Renal cortex interstitium (tissue), 11 donors: ENCODE measurements around the gene NUP85. TPM values are rescaled to one million over a fixed set of nuclear protein-coding genes. Genes with fewer than 3 reads are reported as not detected.
"Not testable (repeated sequence)": the region's sequence is repeated elsewhere in the genome, so short reads cannot be mapped to it uniquely, and the experiment has no call there.

Experiments
- DNase-seq, 11 donors: peaks; one replicate each; pipeline ENCODE4 v3.0.0-alpha.2; 2013; ENCODE audit warnings: low read depth in 9 of 11, low spot score in 4 of 11; ENCODE audit errors: extremely low read depth in 1 of 11
- polyA plus RNA-seq, 3 donors: library from polyadenylated mRNA; unstranded; fragments of 120-200 nt; gene quantifications; one replicate each; pipeline ENCODE4 v1.2.1, GENCODE V29; 2013; ENCODE audit not compliant: insufficient read length in 3 of 3

Gene NUP85
- polyA plus RNA-seq, 3 donors = 69.4 to 74.8 (median 70.6) TPM

DNA sequence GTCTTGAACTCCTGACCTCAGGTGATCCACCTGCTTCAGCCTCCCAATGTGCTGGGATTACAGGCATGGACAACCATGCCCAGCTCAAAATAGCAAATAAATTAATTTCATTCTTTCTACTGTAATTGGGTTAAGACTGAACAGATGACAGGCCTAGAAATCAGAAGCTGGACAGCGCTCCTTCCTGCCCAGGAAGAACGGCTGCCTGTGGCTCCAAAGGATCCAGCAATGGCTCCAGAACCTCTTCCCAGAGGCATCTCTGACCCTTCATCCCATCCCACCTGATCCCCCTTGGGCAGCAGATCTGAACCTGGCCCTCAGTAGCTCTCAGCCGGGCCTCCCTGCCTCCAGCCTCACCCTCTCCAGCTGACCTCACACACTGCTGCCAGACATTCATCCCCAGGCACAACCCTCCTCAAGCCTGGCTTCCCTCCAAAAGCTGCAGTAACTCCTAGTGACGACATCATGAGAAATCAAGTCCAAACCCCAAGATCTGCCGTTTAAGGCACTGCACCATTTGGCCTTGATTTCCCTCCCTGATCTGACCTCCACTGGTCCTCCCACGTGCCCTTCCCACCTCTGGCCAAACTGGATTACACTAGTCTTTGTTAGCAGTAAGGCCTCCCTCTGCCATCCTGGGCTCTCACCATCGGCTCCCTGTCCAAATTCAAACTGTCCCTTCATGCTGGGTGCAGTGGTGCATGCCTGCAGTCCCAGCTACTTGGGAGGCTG, 68.7 kb downstream of the NUP85 start:
- no peak for DNase-seq

DNA sequence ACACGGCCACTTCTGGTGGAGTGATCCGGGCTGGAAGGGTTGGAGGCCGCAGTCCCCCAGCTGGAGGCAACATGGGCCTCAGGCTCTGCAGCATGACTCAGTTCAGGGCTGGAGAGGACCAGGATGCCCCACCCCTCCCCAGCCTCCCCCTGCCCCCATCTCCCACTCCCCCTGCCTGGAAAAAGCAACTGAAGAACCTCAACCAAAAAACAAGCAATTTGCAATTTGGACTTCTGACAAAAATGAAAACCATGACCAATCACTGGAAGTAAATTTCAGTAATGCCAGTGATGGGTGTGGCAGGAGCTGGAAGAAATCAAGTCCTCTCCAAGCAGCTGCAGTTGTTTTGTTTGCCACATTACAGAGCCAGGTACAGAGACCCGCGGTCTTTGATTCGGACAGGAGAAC, 72.2 kb downstream of the NUP85 start:
- DNase-seq = no peak

DNA sequence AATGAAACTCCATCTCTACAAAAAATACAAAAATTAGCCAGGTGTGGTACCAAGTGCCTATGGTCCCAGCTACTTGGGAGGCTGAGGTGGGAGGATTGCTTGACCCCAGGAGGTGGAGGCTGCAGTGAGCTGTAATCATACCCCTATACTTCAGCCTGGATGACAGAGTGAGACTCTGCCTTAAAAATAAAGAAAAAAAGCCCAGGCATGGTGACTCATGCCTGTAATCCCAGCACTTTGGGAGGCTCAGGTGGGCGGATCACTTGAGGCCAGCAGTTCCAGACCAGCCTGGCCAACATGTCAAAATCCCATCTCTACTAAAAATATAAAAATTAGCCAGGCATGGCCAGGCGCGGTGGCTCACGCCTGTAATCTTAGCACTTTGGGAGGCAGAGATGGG, 74.7 kb downstream of the NUP85 start:
- not testable (repeated sequence) for DNase-seq

DNA sequence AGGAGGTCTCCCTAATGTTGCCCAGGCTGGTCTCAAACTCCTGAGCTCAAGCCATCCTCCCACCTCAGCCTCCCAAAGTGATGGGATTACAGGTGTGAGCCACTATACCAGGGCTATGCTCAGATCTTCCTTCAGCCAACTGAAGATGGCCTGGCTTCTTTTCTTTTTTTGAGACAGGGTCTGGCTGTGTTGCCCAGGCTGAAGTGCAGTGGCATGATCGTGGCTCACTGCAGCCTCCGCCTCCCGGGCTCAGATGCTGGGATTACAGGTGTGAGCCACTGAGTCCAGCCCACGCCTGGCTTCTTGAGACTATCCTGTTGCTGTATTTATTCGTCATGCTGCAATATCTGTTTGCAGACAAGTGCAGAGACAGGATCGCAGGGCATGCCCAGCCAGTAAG, 79.6 kb downstream of the NUP85 start:
- no peak for DNase-seq

Other genes with a start within 250 kb of the NUP85 start
- 10 to 100 TPM in 2 of 3 donors, 1 to 10 TPM in 1; 9.2 to 16.8 (median 13.8) TPM for gene HID1, start 232.9 kb upstream of the NUP85 start, polyA plus RNA-seq
- gene CDR2L, start 218.0 kb upstream of the NUP85 start, polyA plus RNA-seq = 10 to 100 TPM in 1 of 3 donors, 1 to 10 TPM in 2; 8.0 to 11.4 (median 8.8) TPM
- gene MRPL58, start 193.0 kb upstream of the NUP85 start, polyA plus RNA-seq = 10 to 100 TPM; 26.1 to 28.4 (median 27.0) TPM
- 100 to 1,000 TPM; 297 to 353 (median 303) TPM for gene ATP5PD, start 158.7 kb upstream of the NUP85 start, polyA plus RNA-seq
- 10 to 100 TPM; 28.8 to 32.0 (median 30.2) TPM for gene KCTD2, start 158.5 kb upstream of the NUP85 start, polyA plus RNA-seq
- 10 to 100 TPM; 22.0 to 38.4 (median 26.1) TPM for gene SLC16A5, start 117.7 kb upstream of the NUP85 start, polyA plus RNA-seq
- 10 to 100 TPM; 15.2 to 17.7 (median 15.8) TPM for gene ARMC7, start 95.7 kb upstream of the NUP85 start, polyA plus RNA-seq
- 10 to 100 TPM; 46.9 to 70.1 (median 61.7) TPM for gene NT5C, start 73.9 kb upstream of the NUP85 start, polyA plus RNA-seq
- 100 to 1,000 TPM in 2 of 3 donors, 10 to 100 TPM in 1; 98.8 to 104 (median 104) TPM for gene JPT1, start 51.2 kb upstream of the NUP85 start, polyA plus RNA-seq
- 100 to 1,000 TPM; 609 to 769 (median 709) TPM for gene SUMO2, start 22.7 kb upstream of the NUP85 start, polyA plus RNA-seq
- 10 to 100 TPM; 44.3 to 46.9 (median 44.3) TPM for gene GGA3, start 55.9 kb downstream of the NUP85 start, polyA plus RNA-seq
- 10 to 100 TPM; 66.3 to 77.0 (median 72.5) TPM for gene MRPS7, start 56.2 kb downstream of the NUP85 start, polyA plus RNA-seq
- gene MIF4GD, start 65.6 kb downstream of the NUP85 start, polyA plus RNA-seq = 10 to 100 TPM; 18.5 to 22.3 (median 20.4) TPM
- 1 to 10 TPM; 7.1 to 8.7 (median 8.7) TPM for gene SLC25A19, start 83.8 kb downstream of the NUP85 start, polyA plus RNA-seq
- gene GRB2, start 200.0 kb downstream of the NUP85 start, polyA plus RNA-seq = 100 to 1,000 TPM in 2 of 3 donors, 10 to 100 TPM in 1; 94.8 to 103 (median 102) TPM